Measurements from ENCODE around the gene CDC123.

Gene CDC123

GRCh38 chr10:12262278-12262981, 66.4 kb downstream of the CDC123 start:
- Histone ChIP-seq H3K4me2 (ENCODE audit: low read depth, low read length, poor library complexity, severe bottlenecking) (no peak overlapping the region), H3K4me3 (ENCODE audit: low read length, poor library complexity, severe bottlenecking) (no peak overlapping the region), H3K9me3 (ENCODE audit: insufficient read depth, low read depth, low read length) (no peaks in the 10 kb centered on the region), H3F3A (ENCODE audit: low read depth) (no peaks in the 10 kb centered on the region), H4K20me1 (ENCODE audit: insufficient read depth, low read length, poor library complexity, severe bottlenecking) (no peaks in the 10 kb centered on the region), H3K27me3 (ENCODE audit: insufficient read depth, low read length, poor library complexity, severe bottlenecking) (peaks cover 6% of the 10 kb centered on the region), H3K79me2 (ENCODE audit: insufficient read depth, low read length) (no peaks in the 10 kb centered on the region), H3K4me1 (ENCODE audit: insufficient read depth, low read length, poor library complexity, severe bottlenecking) (peaks cover 10% of the 10 kb centered on the region), H3K36me3 (ENCODE audit: insufficient read depth, low read length) (no peaks in the 10 kb centered on the region), H3K9me2 (replicated peaks; ENCODE audit: low read depth, low read length) (no peaks in the 10 kb centered on the region), H2AFZ (ENCODE audit: low read length) (no peak overlapping the region), H3K9ac (ENCODE audit: low read depth, low read length, poor library complexity, severe bottlenecking) (no peak overlapping the region)
- TF ChIP-seq EZH2phosphoT487 (IDR thresholded peaks at IDR 0.05; ENCODE audit: borderline replicate concordance): no peak
- TF ChIP-seq CTCF (conservative IDR thresholded peaks at IDR 0.05; ENCODE audit: low read length): no peak

- H3K79me2 ChIP-seq (ENCODE audit: insufficient read depth, low read length): no peaks in the 10 kb centered on the region
- peaks cover 10% of the 10 kb centered on the region for H3K4me1 ChIP-seq (ENCODE audit: insufficient read depth, low read length, poor library complexity, severe bottlenecking)
- no peak for TF ChIP-seq EZH2phosphoT487 (IDR thresholded peaks at IDR 0.05; ENCODE audit: borderline replicate concordance)
- TF ChIP-seq CTCF (conservative IDR thresholded peaks at IDR 0.05; ENCODE audit: low read length): peak; percentile 84
- no peaks in the 10 kb centered on the region for H3K9me3 ChIP-seq (ENCODE audit: insufficient read depth, low read depth, low read length)
- H2AFZ ChIP-seq (ENCODE audit: low read length): peak overlapping the region; percentile 93
- peak overlapping the region; percentile 76 for H3K4me2 ChIP-seq (ENCODE audit: low read depth, low read length, poor library complexity, severe bottlenecking)
- H3K27me3 ChIP-seq (ENCODE audit: insufficient read depth, low read length, poor library complexity, severe bottlenecking): peaks cover 6% of the 10 kb centered on the region
- peak overlapping the region; percentile 70 for H3K4me3 ChIP-seq (ENCODE audit: low read length, poor library complexity, severe bottlenecking)
- no peaks in the 10 kb centered on the region for H3K9me2 ChIP-seq (replicated peaks; ENCODE audit: low read depth, low read length)
- no peaks in the 10 kb centered on the region for H3F3A ChIP-seq (ENCODE audit: low read depth)
- no peaks in the 10 kb centered on the region for H4K20me1 ChIP-seq (ENCODE audit: insufficient read depth, low read length, poor library complexity, severe bottlenecking)
- no peaks in the 10 kb centered on the region for H3K36me3 ChIP-seq (ENCODE audit: insufficient read depth, low read length)
- H3K9ac ChIP-seq (ENCODE audit: low read depth, low read length, poor library complexity, severe bottlenecking): peak overlapping the region; percentile 31
These were observed 68.4 kb downstream of the CDC123 start for GRCh38 chr10:12264204-12264940.

GRCh38 chr10:12269056-12269455, 73.1 kb downstream of the CDC123 start:
- Histone ChIP-seq H4K20me1 (ENCODE audit: insufficient read depth, low read length, poor library complexity, severe bottlenecking) (no peaks in the 10 kb centered on the region), H3K9me3 (ENCODE audit: insufficient read depth, low read depth, low read length) (no peaks in the 10 kb centered on the region), H2AFZ (ENCODE audit: low read length) (no peak overlapping the region), H3K36me3 (ENCODE audit: insufficient read depth, low read length) (no peaks in the 10 kb centered on the region), H3K27me3 (ENCODE audit: insufficient read depth, low read length, poor library complexity, severe bottlenecking) (no peaks in the 10 kb centered on the region), H3K9ac (ENCODE audit: low read depth, low read length, poor library complexity, severe bottlenecking) (no peak overlapping the region), H3K79me2 (ENCODE audit: insufficient read depth, low read length) (no peaks in the 10 kb centered on the region), H3F3A (ENCODE audit: low read depth) (no peaks in the 10 kb centered on the region), H3K4me3 (ENCODE audit: low read length, poor library complexity, severe bottlenecking) (no peak overlapping the region), H3K4me1 (ENCODE audit: insufficient read depth, low read length, poor library complexity, severe bottlenecking) (peaks cover 10% of the 10 kb centered on the region), H3K9me2 (replicated peaks; ENCODE audit: low read depth, low read length) (no peaks in the 10 kb centered on the region), H3K4me2 (ENCODE audit: low read depth, low read length, poor library complexity, severe bottlenecking) (no peak overlapping the region)
- no peak for TF ChIP-seq EZH2phosphoT487 (IDR thresholded peaks at IDR 0.05; ENCODE audit: borderline replicate concordance)
- TF ChIP-seq CTCF (conservative IDR thresholded peaks at IDR 0.05; ENCODE audit: low read length): no peak
